ENCODE results near the gene CDKN1C.

CDKN1C gene

GRCh38 chr11:2842876-2843275 lies 42.7 kb downstream of the CDKN1C start:
- no peak for TF ChIP-seq TAF1 (IDR thresholded peaks at IDR 0.05; ENCODE audit: borderline replicate concordance, insufficient read depth, low read length)
- no peak for TF ChIP-seq SIN3A (IDR thresholded peaks at IDR 0.05; ENCODE audit: borderline replicate concordance, insufficient read depth, low read length)
- no peak for TF ChIP-seq POLR2AphosphoS5 (IDR thresholded peaks at IDR 0.05; ENCODE audit: low read depth, low read length)
- TF ChIP-seq FOXP2 (optimal IDR thresholded peaks at IDR 0.05; ENCODE audit: borderline replicate concordance, extremely low read depth, extremely low read length, insufficient read depth), result no peak
- no peak for TF ChIP-seq REST (IDR thresholded peaks at IDR 0.05; ENCODE audit: insufficient read depth in 1 of 2, low read depth in 2 of 2, low read length in 2 of 2)

- no peak for TF ChIP-seq FOXP2 (optimal IDR thresholded peaks at IDR 0.05; ENCODE audit: borderline replicate concordance, extremely low read depth, extremely low read length, insufficient read depth)
- no peak for TF ChIP-seq POLR2AphosphoS5 (IDR thresholded peaks at IDR 0.05; ENCODE audit: low read depth, low read length)
- no peak for TF ChIP-seq REST (IDR thresholded peaks at IDR 0.05; ENCODE audit: insufficient read depth in 1 of 2, low read depth in 2 of 2, low read length in 2 of 2)
- no peak for TF ChIP-seq TAF1 (IDR thresholded peaks at IDR 0.05; ENCODE audit: borderline replicate concordance, insufficient read depth, low read length)
- no peak for TF ChIP-seq SIN3A (IDR thresholded peaks at IDR 0.05; ENCODE audit: borderline replicate concordance, insufficient read depth, low read length)
Observed at GRCh38 chr11:2841411-2842190, 44.0 kb downstream of the CDKN1C start.

GRCh38 chr11:2839395-2839943 lies 46.1 kb downstream of the CDKN1C start:
- TF ChIP-seq FOXP2 (optimal IDR thresholded peaks at IDR 0.05; ENCODE audit: borderline replicate concordance, extremely low read depth, extremely low read length, insufficient read depth), result no peak
- TF ChIP-seq SIN3A (IDR thresholded peaks at IDR 0.05; ENCODE audit: borderline replicate concordance, insufficient read depth, low read length), result no peak
- no peak for TF ChIP-seq POLR2AphosphoS5 (IDR thresholded peaks at IDR 0.05; ENCODE audit: low read depth, low read length)
- no peak for TF ChIP-seq TAF1 (IDR thresholded peaks at IDR 0.05; ENCODE audit: borderline replicate concordance, insufficient read depth, low read length)
- no peak for TF ChIP-seq REST (IDR thresholded peaks at IDR 0.05; ENCODE audit: insufficient read depth in 1 of 2, low read depth in 2 of 2, low read length in 2 of 2)

- TF ChIP-seq REST (IDR thresholded peaks at IDR 0.05; ENCODE audit: insufficient read depth in 1 of 2, low read depth in 2 of 2, low read length in 2 of 2), result no peak
- TF ChIP-seq TAF1 (IDR thresholded peaks at IDR 0.05; ENCODE audit: borderline replicate concordance, insufficient read depth, low read length), result no peak
- TF ChIP-seq POLR2AphosphoS5 (IDR thresholded peaks at IDR 0.05; ENCODE audit: low read depth, low read length), result no peak
- no peak for TF ChIP-seq FOXP2 (optimal IDR thresholded peaks at IDR 0.05; ENCODE audit: borderline replicate concordance, extremely low read depth, extremely low read length, insufficient read depth)
- TF ChIP-seq SIN3A (IDR thresholded peaks at IDR 0.05; ENCODE audit: borderline replicate concordance, insufficient read depth, low read length), result no peak
Observed at GRCh38 chr11:2838676-2839294, 46.8 kb downstream of the CDKN1C start.
